Transverse colon (tissue), 4 donors: Measurements from ENCODE around the gene ZNF827.

Experiments used
- EP300 ChIP-seq: sonication (generic); formaldehyde crosslinking; IDR thresholded peaks from one replicate; pipeline ENCODE4 v1.6.1; 2017; ENCODE audit warnings: antibody characterized with exemption, low read depth
- POLR2A ChIP-seq: fragments of 450-650 bp; IDR thresholded peaks from one replicate; pipeline ENCODE4 v1.6.1; 2016; ENCODE audit warnings: antibody characterized with exemption, mild to moderate bottlenecking, moderate library complexity
- POLR2AphosphoS5 ChIP-seq, 3 donors: sonication (generic); formaldehyde crosslinking; IDR thresholded peaks; one replicate each; pipeline ENCODE4 v1.6.1; 2016; ENCODE audit warnings: antibody characterized with exemption in 3 of 3
- TF ChIP-seq, protein P1 (sequence below), 5 experiments: fragments of 200-600 bp in 3 of 5; fragments of 450-650 bp in 2 of 5; sonication (generic) in 3 of 5; IDR thresholded peaks; 1 replicate in 2 of 5; 2 replicates in 3 of 5; pipeline ENCODE4 v1.5.1; 2016 to 2017; ENCODE audit warnings: antibody characterized with exemption in 5 of 5, inconsistent platforms in 3 of 5, mild to moderate bottlenecking in 2 of 5, moderate library complexity in 1 of 5

DNA sequence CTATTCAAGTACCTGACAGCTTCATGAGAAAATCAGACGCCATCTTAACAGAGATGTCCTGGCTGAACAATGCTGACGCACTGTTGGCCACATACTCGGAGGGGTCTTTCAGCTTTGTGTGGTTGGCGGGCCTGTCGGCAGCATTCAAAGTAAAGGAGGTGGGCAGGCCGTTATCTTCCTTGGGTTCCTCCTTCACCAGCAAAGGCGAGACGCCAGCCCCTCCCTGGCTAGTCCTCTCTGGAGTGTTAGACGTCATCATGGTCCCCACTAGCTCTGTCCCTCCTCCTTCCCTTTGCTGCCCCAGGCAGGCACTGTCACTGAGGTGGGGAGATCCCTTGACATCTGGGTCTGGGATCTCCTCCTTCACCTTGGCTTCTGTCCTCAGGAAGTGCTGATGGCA lies 53.0 kb downstream of the ZNF827 start:
- TF ChIP-seq, protein P1, sequence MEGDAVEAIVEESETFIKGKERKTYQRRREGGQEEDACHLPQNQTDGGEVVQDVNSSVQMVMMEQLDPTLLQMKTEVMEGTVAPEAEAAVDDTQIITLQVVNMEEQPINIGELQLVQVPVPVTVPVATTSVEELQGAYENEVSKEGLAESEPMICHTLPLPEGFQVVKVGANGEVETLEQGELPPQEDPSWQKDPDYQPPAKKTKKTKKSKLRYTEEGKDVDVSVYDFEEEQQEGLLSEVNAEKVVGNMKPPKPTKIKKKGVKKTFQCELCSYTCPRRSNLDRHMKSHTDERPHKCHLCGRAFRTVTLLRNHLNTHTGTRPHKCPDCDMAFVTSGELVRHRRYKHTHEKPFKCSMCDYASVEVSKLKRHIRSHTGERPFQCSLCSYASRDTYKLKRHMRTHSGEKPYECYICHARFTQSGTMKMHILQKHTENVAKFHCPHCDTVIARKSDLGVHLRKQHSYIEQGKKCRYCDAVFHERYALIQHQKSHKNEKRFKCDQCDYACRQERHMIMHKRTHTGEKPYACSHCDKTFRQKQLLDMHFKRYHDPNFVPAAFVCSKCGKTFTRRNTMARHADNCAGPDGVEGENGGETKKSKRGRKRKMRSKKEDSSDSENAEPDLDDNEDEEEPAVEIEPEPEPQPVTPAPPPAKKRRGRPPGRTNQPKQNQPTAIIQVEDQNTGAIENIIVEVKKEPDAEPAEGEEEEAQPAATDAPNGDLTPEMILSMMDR (IDR thresholded peaks at IDR 0.05), result no peak
- TF ChIP-seq POLR2AphosphoS5 (IDR thresholded peaks at IDR 0.05) (no peak), POLR2A (no peak), EP300 (no peak)
